Suprapubic skin (tissue), 4 donors: ENCODE results near the gene CXCL14.

Experiments used
- CTCF ChIP-seq, 2 donors: fragments of 200-600 bp in 1 of 2; fragments of 450-650 bp in 1 of 2; sonication (generic) in 1 of 2; IDR thresholded peaks; one replicate each; pipeline ENCODE4 v1.5.1; 2016 to 2019; ENCODE audit warnings: antibody characterized with exemption in 2 of 2, mild to moderate bottlenecking in 1 of 2, moderate library complexity in 1 of 2
- EP300 ChIP-seq: sonication (generic); formaldehyde crosslinking; IDR thresholded peaks from one replicate; pipeline ENCODE4 v1.6.1; 2017; ENCODE audit warnings: antibody characterized with exemption
- POLR2A ChIP-seq, 2 donors: fragments of 450-650 bp; IDR thresholded peaks; one replicate each; pipeline ENCODE4 v1.6.1; 2017; ENCODE audit warnings: antibody characterized with exemption in 2 of 2, mild to moderate bottlenecking in 2 of 2, moderate library complexity in 2 of 2
- POLR2AphosphoS5 ChIP-seq, 3 donors: sonication (generic); formaldehyde crosslinking; IDR thresholded peaks; one replicate each; pipeline ENCODE4 v1.6.1; 2017; ENCODE audit warnings: antibody characterized with exemption in 3 of 3

- TF ChIP-seq CTCF (IDR thresholded peaks at IDR 0.05), result no peak
- TF ChIP-seq POLR2A (IDR thresholded peaks at IDR 0.05), result no peak
- TF ChIP-seq POLR2AphosphoS5 (IDR thresholded peaks at IDR 0.05), result no peak
- no peak for TF ChIP-seq EP300
These were observed 17.5 kb upstream of the CXCL14 start for GRCh38 chr5:135596157-135596763.
